ENCODE results near the gene AZI2.

Gene AZI2

DNA sequence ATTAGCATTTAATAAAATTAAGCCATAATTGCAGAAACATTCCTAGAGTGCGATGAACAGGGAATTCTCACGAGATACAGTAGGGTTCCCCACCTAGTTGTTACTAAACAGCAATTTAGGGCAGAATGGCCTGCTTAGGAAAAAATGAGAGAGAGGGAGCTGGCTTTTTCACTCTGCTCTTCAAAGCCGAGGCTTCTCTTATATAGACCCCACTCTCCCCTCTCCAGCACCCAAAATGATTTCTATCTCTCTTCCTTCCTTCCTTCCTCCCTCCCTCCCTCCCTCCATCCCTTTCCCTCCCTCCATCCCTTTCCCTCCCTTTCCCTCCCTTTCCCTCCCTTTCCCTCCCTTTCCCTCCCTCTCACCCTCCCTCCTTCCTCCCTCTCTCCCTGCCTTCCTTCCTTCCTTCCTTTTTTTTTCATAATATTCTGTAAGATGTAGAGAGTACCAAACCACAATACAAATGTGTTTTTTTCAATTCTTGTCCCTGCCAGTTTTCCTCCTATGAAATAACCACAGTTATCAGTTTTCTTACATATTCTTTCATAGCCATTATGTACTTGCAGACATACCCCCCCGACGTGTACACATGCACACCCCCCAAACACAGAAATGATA, 48.2 kb downstream of the AZI2 start:
- no peak for DNase-seq

DNA sequence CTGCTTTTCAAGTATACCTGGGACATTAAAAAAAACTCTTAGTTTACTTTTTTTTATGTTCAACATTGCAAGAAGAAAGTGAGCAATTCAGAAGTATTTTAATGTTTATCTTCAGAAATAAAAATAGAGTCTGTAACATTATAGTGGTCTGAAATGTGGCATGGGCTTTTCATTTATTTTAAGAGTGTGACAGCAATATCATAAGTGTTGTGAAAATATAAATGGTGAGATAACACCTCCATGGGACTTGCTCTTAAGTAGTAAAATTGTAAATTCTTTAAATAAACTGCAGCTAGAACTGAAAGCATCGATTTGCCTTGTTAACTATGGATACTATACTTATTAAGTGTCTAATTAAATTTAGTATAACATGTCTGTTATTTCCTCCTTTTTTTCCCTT, 48.9 kb downstream of the AZI2 start:
- DNase-seq = no peak

DNA sequence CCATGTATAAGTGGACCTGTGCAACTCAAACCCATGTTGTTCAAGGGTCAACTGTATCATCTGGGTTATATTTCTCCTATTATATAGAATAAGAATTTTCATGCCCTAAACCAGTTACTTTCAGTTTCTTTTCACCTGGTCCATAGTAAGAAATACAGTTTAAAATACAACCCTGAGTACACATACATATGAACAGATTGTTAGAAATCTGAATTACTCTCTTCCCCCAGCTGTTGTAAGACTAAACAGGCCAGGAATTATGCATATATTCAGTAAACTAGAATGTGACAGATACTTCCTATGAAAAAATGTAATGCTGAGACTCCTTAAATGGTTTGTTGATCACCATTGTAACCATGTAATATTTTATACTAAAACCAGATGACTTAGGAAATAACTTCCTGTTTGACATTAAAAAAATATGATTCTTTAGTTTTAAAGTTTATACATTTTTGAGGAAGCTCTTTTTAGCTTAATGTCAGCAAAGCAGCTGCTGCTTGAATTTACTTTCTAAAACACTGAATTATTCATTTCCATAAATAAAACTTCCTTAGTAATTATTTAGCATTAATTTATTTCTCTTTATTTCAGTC, 52.6 kb downstream of the AZI2 start:
- no peak for DNase-seq

DNA sequence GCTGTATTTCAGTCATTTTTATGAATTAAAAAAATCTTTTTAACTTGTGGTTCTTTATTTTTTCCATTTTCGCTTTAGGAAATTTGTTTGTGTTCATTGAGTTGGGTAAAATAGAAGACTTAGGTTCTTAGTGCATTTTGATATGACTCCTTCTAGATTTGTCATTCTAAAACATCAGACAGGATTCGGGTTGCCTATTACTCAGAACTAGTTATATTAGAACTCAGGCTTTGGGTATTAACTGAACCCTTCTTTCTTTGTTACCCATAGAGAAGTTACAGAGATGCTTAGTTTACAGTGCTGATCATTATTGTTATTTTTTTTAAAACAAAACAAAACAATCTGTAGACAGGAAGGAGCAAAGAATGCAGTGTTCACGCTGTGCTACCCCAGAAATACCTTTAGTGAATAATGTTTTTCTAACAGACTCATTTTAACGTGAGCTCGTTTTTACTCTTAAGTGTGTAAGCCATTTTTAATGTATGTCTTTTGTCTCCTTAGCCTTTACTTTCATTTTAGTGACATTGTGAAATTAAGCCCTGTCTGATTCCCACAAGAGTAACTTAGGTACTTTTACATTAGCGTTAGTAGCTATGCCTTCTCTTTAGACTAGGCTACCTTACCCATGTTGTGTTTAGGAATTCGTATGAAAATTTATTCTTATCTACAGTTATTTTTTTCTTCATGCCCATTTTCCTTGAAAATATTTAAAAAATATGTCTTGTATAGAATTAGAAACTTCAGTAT, 53.8 kb downstream of the AZI2 start:
- no peak for DNase-seq

DNA sequence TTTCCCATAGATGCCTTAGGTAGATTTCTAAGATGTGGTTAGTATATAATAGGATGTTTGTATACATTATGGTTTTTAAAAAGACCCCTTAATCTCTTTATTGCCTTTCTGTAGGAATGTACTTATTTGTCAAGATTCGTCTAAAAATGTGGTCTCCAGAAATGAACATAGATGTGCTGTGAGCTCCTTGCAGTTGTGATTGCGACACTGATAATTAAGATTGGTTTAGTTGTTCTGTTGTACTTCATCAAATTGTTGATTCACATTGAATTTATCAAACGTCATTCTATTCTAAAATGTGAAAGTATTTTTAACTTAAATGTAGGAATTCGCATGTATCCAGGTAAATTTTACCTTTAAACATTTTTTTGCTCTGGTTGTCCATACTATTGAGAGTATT, 56.0 kb downstream of the AZI2 start:
- DNase-seq = no peak

DNA sequence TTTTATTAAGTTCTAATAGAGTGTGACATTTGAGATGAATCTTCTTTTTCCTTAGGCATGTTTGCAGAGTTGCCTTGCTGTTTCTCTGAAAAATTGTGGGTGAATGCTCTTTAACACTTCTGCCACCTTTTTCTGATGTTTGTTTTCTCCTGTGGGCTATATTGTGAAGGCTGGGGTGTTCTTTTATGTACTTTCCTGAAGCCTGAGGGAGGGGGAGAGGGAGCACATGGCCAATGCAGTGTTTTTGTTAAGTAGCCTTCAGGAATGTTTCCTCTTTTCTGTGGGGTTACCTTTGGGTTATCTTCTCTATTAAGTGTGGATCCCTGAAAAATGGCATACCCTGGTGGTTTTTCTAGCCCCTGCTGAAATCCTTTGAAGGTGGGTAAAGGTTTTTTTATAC, 57.0 kb downstream of the AZI2 start:
- no peak for DNase-seq

DNA sequence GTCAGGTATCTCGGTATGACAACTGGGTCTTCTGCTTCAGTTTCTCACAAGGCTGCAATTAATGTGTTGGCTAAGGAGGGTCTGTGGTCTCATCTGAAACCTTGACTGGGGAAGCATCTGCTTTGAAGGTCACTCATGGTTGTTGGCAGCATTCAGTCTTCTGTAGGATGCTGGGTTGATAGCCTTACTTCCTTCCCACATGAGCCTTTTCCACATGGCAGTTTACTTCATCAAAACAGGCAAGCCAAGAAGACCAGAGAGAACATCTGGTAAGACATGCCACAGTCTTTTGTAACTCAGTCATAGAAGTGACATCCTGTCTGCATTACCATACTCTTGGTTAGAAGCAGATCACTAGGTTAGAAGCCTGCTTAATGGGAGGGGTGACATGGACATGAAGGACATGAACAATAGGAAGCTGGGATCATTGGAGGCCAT, 57.7 kb downstream of the AZI2 start:
- no peak for DNase-seq

DNA sequence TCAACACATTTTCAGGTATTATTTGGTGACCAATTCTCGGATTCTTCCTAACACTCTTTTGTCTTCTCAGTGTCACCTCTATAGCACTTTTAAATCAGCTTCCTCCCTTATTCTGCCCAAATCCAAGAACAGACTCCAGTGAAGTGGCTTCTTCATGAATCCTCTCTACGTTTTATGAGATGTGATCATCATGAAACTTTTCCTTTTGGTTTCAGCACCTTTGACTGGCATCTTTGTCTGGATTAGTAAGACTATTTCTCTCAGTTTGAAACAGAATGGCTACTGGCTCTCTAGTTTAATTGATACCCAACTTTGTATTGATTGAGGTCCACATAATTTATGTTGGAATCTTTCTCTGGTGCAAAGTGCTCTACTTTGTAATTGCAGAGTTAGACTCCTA, 61.6 kb downstream of the AZI2 start:
- no peak for DNase-seq

DNA sequence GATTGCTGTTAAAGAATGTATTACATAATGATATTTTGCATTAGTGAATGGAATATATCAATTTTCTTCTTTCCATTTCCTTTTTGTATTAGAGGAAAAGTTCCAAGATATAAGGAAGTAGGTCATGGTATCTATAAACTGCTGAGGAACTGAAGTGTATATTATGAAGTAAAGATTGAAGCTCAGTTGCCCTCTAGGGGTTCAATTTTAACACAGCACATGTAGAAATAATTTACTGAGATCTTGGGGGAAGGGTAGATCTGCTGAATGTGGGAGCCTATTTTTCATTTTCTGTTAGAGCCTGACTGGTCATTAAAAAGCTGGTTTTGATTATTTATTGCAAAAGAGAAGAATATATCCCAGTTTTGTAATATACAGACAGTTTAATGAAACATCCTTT, 62.0 kb downstream of the AZI2 start:
- DNase-seq = no peak

DNA sequence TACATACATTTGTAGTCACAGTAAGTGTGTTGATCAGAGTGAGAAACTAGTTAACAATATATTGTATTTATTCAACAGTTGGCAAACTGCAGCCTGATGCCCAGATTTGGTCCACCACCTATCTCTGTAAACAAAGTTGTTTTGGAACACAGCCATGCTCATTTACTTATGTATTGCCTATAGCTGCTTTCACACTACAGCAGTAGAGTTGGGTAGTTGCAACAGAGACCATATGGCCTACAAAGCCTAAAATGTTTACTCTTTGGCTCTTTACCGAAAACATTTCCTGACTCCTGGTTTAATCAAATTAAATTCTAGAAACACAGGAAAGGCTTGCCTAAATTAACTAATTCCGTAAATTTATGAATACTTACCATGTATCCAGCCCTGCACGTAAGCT, 67.8 kb downstream of the AZI2 start:
- DNase-seq = no peak

DNA sequence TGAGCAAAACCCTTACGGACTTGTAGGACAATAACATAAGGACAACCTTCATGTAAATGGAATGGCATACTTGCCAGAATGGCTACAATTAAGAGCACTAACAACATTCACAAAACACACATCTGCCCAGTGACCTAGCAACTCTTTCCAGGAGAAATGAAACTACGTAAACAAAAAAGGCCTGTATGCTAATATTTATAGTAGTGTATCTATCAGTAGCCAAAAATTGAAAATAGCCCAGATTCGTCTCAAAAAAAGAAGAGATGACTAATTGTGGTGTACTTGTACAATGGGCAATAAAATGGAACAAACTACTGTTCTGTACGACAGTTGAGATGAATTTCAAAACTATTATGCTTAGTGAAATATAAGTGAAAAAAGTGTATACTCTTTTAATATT, 68.9 kb downstream of the AZI2 start:
- no peak for DNase-seq

DNA sequence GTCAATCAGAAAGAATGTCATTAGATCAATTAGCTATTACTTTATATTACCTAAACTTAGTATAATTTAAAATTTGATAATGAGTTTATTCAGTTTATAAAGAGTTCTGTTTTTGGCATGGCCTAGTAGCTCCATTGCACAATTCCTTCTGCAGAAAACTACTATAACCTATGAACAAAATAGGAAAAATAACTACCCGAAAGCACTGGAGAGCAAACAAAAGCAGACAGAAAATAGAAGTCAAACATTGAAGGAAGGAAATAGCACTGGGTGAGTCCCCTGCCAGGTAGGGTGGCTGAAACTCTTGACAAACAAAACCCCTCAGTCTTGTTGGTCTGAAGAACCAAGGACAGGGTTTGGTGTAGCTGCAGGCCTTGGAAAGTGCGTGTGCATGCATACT, 69.7 kb downstream of the AZI2 start:
- no peak for DNase-seq

DNA sequence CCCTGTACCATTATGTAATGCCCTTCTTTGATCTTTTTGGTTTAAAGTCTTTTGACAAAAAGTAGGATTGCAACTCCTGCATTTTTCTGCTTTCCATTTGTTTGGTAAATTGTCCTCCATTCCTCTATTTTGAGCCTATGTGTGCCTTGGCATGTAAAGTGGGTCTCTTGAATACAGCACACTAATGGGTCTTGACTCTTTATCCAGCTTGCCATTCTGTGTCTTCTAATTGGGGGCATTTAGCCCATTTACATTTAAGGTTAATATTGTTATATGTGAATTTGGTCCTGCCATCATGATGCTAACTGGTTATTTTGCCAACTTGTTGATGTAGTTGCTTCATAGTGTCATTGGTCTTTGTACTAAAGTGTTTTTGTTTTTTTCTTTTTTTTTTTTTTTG, 74.8 kb downstream of the AZI2 start:
- no peak for DNase-seq
